NOMO-1 treated with DMSO at 0.1 percent for 48 hours (cell line): ENCODE data around the gene DLG2.
A peak's percentile ranks its signal among the peaks of the same experiment; 100 is the strongest.

Source experiments
- DNase-seq: peaks from one replicate; lab custom pipeline; 2025; ENCODE audit not compliant: unreplicated experiment; lab: John Stamatoyannopoulos, UW

DLG2 gene

DNA sequence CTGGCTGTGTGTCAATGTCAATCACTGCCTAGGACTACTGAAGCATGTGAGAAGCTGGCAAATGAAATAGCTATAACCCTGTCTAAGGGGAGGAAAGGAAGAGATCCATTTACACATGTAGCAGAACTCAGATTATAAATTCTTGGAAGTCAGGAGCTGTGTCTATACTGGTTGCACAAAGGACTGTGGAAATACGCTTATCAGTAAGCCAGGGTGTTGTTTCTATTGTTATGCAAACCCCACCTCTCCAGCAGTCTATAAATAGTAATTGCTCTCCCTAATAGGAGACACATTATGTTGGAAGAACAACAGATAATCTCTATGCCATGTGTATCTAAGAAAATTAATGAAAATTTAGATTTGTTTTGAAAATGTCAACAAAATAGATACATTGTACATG is 1647.6 kb downstream of the DLG2 start:
- DNase-seq: no peak

DNA sequence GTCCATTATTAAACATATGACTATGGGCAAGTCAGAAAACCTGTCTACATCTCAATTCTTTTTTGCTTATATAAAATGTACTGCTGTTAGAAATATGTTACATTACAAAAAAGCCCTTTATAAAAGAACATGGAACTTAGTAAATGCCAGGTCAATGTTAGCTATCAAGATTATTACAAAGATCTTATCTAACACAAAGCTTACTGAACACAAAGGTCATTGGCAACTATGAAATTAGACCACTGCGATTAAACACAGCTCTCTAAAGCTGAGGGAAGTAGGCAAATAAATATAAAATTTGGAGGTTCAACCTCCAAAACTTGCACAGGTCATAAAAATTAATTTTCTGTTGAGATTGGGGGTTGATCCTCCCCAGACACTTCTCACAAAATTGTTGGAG is 1648.2 kb downstream of the DLG2 start:
- no peak for DNase-seq

DNA sequence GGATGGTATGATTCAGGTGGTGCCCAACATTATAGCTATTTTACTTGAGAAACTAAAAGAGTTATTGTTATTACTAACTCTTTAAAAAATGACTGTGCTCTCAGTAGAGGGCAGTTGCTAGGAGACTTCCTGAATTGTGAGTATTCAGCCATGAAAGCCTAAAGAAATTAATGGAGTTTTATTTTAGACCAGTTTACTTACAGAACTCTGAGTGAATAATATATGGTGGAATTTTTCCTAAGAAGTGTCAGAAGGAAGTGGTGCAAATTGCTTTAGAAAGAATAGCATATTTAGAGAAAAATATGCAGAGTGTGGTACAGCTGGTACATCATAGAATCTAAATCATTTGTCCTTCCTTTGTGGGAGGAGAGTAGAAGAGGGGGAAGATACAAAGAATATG is 1651.1 kb downstream of the DLG2 start:
- no peak for DNase-seq

DNA sequence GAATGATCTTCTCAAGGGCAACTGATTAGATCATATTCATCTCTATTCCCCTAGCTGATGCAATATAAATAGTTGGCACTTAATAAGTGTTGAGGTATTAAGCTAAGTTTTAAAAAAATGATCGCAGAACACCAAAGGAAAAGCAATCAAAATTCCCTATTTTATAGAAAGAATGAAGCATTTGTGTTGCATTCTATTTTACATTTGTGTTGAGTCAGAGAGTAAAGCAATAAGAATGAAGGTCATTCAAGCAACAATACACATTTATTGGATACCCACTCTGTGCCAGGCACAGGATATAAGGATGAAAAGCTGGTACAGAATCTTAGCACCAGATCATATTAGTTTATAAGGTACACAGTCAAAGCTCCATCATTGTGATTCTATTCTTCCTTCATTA is 1654.6 kb downstream of the DLG2 start:
- DNase-seq: no peak

DNA sequence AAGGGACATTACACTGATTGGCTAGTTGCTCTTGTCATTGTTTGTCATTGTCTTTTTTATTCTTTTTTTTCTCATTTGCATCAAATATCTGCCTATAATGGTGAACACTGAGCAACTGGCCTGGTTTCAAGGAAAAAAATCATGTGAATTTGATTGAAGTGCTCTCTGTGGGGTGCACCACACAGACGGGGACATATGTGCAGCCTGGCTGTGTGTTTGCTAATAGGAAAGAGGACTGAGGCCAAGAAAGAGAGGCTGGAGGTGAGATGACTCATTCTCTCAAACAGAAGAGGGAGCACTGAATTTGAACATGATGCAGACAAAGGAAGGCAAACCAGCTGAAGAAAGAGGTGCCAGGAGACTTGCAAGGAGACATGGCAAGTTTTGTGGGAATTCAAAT is 1656.1 kb downstream of the DLG2 start:
- DNase-seq: no peak

DNA sequence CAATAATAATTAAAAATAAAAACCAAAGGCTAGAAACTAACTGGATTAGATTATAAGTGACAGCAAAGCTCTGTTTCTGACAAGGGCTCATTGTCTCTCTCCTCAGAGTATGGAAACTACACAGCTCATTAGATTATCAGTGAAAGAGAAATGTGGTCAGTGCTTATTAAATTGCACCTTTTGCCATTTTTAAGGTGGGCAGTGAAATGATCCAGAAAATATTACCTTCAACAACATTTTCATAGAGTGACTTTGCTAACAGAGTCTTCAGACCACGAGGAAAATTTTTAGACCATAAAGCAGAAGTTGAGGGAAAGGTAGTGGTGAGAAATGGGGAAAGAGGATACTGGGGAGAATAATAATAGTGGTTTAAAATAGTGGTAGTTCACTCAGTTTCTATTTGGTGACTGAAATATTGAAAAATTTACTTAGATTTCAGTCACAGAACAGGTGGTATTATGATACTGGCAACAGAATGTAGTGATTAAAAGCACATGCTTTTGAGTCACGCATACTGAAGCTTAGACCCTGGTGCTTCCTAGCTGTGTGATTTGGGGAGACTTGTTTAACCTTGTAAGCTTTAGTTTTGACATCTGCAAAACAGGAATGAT is 1657.0 kb downstream of the DLG2 start:
- peak; percentile 13 for DNase-seq

DNA sequence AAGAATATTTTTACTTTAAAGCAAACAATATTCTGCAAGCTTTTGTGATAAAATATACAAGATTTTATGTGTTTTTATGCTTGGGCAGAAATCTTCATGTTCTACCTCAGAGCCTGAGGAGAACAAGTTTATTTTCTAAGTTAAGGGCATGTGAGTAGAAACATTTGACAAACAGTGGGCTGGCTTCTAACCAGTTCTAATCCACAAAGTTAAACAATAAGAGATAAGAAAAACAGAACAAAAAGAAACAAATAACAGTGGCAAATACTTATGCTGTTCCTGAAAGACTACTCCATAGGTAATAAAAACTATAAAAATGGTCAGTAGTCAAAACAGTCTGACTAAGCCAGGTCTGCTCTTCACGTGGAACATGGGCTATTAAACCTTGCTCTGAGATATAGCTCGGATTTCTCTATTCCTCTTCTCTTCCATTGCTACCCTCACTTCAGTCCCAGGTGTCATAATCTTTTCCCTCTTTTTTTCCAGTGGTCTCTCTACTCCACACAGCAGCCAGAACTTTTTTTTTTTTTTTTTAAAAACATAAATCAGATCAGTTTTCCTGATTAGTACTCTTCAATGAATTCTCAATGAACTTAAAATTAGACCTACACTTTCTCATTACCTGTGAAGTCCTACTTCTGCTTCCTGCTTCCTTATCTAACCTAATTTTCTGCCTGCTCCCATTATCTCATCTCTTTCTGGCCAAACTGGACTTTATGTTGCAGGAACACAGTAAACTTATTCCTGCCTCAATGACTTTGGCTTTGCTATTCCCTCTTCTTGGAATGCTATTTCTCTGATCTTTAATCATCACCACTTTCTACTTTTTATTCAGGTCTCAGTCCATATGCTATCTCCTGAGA is 1669.9 kb downstream of the DLG2 start:
- DNase-seq: no peak

DNA sequence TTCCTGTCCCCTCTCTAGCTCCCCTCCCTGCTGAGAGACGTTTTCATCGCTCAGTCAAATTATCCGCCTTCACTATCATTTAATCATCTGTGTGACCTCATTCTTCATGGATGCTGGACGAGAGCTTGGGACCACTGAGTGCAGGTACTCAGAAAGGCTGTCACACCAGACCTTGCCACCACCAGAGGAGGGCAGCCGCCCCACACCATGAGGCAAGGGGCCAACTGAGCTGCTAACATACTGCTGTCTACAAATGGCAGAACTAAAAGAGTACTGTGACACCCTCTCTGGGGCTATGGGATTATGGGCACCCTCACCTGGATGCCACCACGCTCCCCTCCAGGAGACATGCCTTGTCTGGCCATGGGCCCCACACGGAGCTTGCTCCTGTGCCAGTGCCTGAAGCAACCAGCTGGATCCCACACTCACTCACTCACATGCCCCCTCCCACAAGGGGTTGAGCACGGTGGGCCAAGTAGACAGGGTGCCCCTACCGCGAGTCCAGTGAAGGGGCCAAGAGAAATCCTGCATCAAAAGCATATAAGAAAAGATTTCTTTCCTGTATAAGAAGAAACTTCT is 1670.9 kb downstream of the DLG2 start:
- no peak for DNase-seq

DNA sequence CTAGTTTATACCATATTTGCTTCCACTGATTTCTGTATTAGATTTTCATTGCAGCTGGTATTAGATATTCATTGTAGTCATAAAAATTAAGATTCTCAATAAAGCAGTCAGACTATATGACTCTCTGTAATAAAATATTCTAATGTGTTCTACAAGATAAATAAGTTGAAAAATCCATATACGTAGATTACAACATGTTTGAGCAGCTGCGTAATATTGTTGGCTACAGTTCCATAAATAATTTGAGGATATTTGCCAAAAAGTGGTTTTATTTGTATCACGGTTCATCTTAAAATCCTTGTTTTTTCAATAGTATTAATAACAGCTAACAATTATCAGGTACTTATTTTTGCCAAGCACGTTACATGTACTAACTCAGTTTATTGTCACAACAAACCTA is 1672.4 kb downstream of the DLG2 start:
- DNase-seq: no peak

DNA sequence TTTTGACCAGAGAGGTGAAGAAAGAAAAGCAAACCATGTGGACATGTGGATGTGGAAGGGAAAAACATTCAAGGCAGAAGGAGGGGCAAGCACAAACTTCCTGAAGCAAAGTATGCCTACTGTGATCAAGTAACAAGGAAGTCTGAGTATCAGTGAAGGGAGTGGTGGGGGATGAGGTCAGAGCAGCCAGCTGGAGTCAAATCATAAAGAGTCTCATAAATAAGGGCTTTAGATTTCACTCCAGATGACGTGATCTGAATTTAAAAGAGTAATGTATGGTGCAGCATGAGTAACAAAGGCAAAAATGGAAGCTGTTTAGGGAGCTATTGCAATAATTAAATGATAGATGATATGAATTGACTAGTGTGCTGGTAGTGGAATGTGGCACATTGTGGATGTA is 1675.6 kb downstream of the DLG2 start:
- no peak for DNase-seq

DNA sequence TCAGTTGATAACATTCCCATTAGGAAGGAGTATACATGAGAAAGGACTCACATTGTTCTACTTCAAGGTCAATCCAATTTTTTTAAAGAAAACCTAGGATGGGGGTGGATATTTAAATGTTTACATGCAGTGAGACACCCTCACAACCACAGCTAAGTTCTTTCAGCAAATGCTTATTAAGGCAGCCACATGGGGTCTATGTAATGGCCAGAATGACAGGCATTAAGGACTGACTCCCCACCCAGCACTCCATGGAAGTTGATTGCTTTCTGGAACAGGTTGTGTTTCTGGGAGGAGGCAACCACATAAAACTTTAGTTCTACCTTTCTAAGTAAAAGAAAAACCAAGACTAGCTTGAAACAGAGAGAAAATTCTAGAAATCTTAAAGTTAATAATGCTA is 1678.9 kb downstream of the DLG2 start:
- no peak for DNase-seq

DNA sequence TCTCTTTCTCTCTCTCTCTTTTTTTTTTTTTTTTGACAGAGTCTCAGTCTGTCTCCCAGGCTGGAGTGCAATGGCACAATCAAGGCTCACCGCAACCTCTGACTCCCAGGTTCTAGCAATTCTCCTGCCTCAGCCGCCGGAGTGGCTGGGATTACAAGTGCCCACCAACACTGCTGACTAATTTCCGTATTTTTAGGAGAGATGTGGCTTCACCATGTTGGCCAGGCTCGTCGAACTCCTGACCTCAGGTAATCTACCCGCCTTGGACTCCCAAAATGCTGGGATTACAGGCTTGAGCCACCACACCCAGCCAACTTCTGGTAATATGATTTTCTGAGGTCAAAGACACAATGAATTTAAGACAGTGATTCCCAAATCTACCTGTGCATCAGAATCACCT is 1681.2 kb downstream of the DLG2 start:
- no peak for DNase-seq

DNA sequence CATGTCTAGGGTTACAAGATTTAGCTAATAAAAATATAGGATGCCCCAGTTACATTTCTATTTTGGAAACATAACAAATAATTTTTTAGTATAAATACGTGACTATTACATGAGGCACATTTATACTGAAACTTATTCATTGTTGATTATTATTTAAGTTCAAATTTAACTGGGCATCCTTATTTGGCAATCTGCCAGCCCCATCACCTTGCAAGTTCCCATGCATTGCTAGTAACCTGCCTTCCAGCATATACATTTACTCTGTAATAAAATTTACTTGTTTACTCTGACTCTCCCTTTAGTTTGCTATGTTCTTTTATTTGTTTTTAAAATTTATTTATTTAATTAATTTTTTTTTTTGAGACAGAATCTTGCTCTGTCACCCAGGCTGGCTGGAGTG is 1686.1 kb downstream of the DLG2 start:
- no peak for DNase-seq

DNA sequence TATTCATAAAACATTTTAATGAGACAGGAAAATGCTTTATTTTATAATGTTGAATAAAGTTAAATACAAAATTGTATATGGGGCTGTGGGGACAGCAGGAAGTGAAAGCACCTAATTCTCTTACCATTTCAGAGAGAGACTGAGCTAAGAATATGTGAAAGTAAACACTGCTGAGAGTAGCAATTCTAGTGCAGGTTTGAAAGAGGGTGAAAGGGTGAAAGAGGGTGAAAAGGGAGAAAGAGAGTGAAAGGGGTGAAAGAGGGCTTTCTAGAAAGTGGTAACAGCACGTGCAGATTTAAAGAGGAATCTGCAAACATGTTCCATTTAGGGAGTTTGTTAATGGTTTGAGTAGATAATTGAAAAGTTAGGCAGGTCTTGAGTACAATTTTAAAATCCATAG is 1689.0 kb downstream of the DLG2 start:
- DNase-seq: peak; percentile 27

DNA sequence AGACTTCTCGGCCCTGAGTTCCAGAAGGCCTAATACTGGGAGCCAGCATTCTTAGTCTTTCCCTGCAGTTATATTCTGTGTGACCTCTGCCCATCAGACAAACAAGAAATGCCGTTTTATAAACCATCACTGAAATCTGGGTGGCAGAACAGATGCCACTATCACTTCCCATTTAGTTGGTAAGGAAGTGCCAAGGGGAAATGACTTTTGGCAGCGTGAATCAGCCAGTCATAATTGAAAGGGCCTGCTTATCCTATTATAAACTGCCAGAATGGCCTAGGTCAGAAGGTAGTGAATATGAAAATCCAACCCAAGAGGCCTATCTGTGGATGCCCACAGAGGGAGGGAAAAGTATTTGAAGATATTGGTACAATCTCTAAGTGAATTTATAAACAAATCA is 1694.1 kb downstream of the DLG2 start:
- DNase-seq: peak; percentile 25

DNA sequence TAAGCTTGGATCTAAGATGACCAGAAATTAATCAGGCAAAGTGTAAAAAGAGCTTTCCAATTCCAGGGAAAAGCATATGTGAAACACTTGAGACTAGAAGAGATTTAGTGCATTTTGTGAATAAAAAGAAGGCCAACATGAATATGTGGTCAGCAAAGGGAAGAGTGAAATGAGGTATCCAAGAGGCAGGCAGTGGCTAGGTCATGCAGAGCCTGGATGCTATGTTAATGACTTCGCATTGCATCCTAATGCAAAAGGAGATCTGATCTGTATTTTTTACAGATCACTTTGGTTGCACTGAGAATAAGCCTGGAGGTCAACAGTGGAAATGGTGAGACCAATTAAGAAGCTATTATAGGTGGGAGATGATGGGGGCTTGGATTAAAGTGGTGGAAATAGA is 1699.7 kb downstream of the DLG2 start:
- no peak for DNase-seq

DNA sequence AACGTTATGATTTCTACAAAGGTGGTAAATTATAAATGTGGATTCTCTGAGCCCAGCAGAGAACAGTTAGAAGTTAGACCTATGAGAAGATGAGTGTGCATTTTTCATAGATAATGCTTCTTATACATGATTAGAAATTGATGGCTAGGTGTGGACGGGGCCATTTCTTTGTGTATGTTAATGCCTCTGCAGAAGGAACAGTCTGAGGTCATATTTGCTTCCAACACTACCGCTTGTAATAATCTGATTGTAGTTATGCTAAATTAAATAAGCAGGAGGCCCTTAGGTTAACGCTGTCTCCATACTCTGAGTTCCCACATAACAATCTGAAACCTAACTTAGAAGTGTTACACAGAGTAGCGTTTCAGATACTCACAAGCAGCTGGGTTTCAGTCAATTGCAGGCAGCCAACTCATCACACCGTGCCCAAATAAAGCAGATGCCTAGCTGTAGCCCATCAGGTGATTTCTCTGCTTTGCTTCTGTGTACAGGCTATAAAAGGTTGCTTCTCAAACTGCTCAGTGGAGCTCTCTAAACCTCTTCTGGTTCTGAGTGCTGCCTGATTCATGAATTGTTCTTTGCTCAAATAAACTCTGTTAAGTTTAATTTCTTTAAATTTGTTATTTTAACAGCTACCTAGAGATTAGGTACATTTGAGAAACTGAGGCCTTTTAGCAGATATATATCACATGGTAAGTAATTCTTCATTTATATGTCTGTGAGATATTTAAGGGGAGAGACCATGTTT is 1702.2 kb downstream of the DLG2 start:
- no peak for DNase-seq

DNA sequence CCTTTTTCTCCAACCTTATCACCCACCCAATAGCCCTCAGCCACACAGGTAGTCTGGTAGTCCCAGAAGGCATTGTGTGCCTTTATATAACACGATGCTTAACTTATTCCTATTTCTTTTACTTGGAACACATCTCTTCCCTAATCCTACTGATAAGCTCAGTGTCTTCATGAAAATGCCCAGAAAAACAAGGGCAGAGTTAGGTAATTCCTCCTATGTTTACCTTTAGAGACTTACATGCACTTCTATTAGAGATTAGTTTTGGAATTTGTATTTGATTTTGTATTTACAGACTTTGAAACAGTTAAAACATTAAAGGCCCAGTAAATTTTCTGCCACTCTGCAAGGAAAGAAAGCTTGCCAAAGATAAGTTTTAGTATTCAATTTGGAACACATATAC is 1703.2 kb downstream of the DLG2 start:
- no peak for DNase-seq

DNA sequence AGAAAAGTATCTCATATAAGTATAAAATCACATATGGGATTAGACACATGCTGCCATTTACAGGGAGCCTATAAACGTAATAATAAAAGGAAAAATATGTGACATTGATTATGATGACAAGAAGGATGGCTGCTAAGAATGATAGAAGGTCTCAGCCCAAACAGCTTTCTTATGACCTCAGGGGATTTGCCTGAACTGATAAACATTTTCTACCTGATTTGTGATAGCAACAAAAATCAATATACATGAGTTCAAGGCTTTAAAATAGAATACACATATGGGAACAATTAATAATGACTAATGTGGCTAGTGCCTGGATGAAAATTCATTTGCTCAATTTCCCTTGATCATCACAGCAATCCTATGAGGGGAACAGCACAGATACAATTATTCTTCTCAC is 1704.2 kb downstream of the DLG2 start:
- no peak for DNase-seq

DNA sequence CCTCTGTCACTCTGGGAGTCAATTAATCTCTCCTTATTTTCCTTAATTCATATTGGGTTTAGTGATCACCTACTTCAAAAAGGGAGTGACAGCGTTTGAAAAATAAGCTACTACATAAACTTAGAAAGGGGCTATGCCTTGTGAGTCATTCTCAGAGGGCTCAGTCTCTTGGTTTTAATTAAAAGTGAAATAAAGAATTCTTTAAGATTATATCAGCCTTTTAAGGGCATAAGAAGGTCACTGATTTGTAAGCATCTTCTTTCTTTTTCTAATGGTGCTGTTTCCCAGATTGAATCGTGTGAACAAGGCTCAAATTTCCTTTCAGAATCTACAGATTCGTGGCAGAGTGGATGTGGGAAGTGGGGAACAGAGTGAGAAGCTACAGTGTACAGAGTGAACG is 1704.8 kb downstream of the DLG2 start:
- DNase-seq: no peak

DNA sequence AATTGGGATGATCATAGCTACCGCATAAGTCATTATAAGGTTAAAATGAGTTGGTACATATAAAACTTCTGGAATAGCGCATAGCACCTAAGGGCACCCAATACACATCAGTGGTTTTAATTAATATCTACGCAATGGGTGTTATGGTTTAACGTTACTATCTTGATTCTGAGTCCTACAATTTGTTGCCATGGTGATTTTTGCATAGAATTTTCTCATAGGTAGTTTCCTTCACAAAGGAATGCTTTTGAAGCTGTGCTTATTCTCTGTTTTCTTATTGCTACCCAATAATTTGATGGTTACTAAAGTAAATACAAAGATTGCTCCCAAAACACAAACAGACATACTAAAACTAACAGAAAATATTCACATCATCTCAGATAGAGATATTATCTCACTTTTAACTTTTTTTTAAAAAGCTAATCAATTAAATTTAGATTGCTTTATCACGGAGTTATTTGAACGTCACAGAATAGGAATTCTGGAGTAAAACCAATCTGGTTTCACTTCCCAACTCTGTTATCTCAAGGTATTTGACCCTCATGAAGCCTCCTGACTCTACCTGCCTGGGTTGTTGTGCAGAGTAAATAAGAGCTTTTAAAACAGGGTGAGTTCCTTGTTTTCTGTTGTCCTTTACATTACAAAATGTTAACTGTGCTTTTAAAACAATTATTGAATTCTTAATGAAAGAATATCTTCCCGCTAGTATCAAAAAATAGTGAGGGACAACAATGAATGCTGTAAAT is 1705.5 kb downstream of the DLG2 start:
- no peak for DNase-seq
